Activated CD8-positive, alpha-beta memory T cell treated with anti-CD3 and anti-CD28 coated beads for 48 hours (primary cell): Measurements from ENCODE around the gene SMIM35.

Experiments
- DNase-seq, 3 experiments: peaks; one replicate each; pipeline ENCODE4 v3.0.0-alpha.2; 2020; ENCODE audit warnings: low read depth in 2 of 3, low spot score in 2 of 3

SMIM35 gene

DNA sequence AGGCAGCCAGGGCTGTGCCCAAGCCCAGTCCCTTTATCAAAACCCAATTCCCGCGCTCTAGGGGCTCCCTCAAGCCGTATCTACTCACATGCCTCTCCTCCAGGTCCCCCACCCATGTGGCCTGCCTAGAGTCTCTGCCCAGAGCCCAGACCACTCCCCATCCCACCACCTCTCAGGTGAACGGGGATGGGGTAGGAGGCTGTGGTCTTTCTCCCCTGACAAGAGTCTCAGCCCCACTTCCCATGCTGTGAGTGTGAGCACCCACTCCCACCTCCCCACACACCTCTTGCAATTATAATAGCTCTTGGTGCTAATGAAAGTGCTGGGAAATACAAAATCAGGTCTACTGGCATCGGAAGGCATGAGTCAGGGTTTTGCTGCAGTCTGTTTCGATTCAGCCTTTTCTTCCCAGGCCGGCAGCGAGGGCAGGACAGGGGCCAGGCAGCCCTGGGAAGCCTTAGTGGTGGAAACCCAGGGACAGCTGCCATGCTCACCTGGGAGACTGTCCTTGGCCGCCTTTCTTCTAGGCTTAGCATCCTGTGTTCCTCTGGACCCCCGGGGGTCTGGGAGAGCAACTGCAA is 26.6 kb downstream of the SMIM35 start:
- DNase-seq = no peak

DNA sequence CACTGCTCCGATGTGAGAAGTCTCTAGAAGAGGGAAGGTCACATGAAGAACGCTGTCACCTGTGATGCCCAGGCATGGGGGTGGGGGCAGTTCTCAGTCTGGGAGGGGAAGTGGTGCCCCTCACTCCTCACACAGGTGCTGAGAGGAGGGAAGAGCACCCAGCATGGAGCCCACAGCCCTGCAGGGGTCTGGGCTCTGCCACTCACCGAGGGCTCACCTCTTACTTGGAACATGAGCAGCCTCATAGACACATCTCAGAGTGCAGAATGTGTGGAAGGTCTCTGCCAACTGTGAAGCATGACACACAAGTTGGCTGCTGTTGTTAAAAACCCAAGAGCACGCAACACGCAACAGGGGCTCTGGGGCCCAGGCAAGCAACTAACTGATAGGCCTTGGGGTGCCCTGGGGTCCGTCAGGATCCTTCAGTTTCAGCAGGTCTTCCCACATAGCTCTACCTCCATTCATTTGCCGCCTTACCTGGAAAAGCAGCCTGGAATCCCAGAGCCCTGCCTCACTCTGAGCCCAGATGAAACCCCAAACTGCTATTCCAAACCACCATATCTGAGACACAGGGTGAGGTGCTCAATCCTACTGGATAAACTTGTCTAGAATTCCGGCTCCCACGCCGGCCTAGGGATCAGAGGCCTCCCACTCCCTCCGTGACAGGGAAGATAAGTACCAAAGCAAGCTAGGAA is 27.4 kb downstream of the SMIM35 start:
- no peak for DNase-seq

DNA sequence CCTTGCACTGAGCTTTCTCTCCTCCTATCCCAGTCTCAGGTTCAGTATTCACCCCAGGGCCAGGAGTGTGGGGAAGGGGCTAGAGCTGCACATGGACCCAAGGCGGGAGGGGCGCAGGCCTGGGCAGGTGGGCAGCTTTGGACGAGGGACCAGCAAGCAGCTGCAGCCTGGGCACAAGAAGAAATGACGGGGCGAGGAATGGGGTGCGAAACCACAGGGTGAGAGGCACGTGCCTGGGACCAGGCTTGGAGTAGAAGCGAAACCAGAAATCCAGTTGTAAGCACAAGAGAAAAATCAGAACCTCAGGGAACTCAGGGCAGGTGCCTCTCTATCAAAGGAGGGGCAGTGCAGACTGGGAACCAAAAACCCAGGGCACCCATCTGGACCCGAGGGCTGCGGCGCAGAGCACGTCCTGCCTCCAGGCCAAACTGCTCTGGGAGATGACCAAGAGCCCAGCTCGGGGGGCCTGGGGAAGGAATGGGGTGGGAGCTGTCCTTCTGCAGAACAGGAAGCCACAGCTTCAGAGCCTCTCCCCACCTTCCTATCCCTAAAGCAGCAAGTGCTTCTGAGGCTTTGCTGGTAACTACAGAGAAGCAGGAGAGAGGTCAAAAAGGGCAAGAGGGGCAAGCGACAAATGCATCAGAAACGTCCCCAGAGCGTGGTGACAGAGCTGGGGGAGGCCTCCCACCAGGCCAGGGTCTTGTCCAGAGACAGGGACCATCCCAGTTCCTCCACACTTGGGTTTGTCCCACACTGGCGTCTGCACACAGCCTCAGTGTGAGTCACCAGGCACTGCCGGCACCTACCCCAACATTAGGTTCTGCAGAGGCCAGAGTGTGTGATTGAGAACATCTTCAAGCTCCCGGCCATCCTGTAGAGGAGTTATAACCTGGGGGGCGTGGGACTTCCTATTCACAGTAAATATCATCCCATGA is 28.2 kb downstream of the SMIM35 start:
- no peak for DNase-seq

DNA sequence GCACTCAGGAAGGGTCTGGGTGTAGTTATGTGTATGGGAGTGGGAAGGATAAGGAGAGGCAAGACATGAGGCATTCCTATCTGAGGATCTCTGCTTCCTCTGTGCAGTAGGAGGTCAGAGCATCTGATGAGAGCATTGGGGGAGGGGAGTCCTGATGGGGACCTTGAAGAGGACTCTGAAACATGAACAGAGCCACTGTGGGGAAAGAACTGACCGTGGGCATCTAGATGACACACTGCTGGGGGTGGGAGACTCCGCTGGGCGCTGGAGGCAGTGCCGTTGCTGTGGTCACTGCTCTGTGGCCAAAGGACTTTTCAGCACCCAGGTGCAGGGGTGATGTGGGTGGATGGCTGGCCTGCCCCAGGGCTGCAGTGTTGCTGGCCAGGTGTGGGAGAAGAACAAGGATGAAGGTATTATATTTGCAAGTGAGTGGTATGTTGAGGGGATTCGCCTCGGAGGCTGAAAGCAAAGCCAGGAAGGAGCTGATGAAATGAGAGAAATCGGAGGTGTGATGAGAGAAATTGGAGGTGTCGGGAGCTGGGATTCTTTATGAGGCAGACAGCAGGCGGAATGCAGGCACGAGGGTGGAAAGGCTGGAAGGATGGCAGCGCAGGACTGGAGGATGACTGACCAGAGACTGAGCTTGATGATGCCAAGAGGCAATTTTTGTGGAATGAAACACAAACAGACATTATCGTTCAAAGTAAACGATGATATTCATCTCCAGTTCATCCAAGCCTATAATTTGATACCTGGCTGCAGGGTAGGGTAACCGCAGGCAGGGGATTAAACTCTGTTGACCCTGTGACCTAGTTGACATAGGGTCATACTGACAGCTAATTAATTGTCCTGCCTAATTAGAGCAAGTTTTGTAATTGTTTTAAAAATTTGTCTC is 29.3 kb downstream of the SMIM35 start:
- no peak for DNase-seq

DNA sequence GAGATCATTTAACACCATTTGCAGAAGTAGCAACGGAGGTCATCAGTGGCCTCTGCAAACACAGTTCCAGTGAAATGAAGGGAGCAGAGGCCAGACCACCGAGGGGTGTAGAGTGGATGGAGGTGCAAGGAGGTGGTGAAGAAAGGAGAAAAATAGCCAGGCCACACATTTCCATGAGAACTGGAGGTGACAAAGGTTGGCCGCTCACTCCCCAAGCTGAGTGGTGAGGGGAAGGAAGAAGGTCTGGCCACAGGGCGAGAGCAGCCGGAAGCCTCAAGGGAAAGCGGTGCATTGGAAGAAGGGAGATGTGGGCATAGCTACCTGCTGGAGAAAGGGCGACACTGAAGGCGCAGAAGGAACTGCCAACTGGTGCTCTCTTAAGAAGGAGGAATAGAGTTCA is 30.0 kb downstream of the SMIM35 start:
- no peak for DNase-seq

DNA sequence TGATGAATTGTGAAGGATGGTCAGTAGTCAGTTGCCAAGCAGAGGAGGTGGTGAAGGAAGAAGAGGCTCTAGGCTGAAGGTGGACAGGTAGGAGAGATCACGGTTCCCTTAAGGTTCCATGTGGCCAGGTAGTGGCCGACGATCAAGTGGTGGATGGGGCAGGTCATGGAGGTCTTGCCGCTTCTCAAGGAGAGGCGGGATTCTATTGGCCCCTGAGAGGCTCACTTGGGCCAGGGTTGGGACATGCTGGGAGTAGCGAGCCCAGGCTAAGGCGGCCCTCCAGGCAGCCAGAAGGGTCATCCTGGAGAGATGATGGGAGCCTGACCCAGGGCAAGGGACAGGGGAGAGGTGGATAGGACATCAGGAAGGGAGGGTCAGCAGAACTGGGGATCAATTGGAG is 30.8 kb downstream of the SMIM35 start:
- DNase-seq = no peak

DNA sequence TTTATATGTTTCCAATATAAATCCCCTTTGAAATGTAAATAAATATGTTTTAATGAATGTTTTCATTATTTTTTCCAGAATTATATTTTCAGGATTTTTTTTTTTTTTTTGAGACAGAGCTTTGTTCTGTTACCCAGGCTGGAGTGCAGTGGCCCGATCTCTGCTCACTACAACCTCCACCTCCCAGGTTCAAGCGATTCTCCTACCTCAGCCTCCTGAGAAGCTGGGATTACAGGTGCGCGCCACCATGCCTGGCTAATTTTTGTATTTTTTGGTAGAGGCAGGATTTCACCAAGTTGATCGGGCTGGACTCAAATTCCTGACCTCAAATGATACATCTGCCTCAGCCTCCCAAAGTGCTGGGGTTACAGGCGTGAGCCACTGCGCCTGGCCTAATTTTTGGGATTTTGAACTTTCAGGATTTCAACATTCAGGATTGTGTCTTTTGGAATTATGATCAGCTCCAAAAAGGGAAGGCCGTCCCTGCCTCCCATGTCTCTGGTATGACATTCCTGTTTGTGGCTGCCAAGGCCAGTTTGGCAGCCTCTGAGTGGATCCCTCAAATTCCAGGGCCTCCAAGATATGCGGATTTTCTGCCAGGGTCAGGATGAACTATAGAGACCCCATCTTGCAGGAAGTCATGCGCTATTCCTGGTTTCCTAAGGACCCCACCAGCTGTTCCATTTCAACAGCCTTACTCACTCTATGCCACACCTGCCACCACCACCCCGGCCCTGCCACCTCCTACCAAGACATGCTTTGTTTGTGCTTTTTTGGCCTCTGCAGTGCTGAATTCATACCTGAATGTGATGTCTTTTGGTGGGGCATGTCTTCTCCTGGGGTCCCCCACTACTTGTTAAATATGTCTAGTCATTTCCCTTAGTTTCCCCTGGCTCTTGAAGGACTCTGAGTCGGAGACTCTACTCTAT is 31.8 kb downstream of the SMIM35 start:
- DNase-seq = no peak

DNA sequence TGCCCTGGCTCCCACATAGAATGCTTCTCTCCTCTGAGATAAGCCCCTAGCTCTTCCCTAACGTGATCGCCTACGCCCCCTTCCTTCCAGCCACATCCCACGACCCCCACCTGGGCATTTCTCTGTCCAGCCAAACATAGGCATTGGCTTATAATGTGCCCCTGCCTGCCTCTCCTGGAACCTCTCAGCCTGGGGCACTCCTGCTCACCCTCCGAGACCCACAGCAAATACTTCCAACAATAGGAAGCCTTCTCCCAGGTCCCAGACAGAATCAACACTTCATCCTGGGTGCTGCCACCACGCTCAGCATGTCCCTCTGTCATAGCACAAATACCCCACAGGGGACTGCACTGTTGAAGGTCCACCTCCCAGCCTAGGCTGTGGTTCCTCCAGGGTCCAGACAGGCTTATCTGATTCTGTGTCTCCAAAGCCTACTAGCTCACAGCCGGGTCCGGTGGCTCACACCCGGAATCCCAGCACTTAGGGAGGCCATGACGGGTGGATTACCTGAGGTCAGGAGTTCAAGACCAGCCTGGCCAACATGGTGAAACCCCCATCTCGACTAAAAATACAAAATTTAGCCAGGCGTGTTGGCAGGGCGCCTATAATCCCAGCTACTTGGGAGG is 34.1 kb downstream of the SMIM35 start:
- DNase-seq = no peak

DNA sequence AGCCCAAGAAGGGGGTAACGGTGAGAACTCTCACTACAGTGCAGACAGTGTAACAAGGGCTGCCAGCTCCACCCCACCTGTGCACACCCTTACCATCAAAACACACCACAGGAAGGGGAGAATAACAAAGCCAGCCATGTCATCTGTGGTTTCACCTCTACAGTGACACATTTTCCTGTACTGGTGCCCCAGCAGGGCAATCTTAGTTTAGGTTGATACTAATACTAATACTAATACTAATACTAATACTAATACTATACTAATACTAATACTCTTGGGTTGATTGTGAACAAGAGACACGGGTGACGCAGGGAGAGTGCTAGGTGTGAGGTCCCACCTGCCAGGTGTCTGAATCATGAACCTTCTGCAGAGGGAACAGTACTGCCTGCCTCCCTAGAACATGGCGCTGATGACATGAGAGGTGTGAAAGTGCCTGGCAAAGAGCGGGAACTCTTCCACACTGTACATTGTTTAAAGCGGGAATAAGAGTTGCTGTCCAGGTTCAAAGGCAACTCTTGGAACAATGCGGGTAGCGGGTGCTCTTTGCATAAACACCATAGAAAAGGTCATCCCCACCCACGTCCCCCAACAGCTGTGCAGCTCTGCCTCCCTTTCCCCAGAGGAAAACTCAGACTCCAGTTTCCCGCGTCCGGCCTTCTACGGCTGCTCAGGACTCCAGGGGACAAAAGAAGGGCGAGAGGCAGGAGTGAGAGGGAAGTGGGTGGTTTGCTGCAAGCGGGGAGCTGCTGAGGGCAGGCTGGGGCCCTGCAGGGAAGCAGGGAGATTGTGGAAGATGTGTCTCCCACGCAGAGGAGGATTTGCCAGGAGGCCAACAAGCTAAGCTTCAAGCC is 34.9 kb downstream of the SMIM35 start:
- DNase-seq = no peak

DNA sequence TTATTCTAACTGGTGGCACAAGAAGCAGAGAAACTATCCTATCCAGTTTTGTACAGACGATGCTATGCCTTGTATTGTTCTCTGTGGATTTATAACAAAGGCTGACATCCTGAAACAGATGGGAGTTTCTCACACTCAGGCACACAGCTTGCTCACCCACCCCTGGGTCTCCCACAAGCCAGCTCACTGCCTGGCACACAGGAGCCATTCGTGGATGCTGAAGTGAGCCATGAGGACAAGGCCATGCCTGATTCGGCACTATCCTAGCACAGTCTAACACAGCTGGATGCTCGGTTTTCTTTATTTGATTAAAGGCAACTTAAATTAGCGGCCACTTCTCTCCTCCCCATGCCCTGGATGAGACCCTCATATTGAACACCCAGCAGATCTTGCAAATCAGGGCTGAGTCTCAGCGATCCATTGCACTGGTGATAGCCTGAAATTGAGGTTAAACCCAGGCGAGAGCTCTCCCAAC is 35.6 kb downstream of the SMIM35 start:
- no peak for DNase-seq

DNA sequence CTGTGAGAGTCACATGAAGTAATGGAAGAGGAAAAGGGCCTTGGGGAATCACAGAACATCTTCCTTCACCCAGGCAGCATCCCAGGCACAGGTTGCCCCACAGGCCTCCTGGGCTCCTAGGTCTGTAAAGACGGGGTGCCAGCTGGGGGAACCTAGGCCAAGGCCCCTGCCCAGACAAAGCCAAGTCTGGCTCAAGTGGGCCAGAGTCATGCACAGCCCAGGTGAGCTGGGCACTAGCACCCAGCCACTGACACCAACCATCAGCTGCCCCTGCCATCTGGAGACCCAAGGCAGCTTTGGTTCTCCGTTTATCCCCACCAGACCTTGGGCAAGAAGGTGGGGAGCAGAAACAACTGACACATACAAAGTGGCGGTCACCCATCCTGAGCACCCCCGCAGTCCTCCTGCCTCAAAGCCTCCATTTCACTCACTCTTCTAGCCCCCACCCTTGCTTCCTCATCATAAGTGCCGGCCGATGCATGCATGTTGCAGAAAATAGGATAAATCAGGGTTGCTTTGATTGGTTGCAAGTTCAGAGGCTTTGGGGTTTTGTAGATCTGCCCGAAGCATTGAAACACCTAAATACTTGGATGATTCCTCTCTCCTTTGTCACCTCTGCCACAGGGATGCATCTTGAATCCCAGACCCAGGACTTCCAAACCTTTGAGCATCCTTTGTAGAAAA is 36.4 kb downstream of the SMIM35 start:
- DNase-seq = no peak

DNA sequence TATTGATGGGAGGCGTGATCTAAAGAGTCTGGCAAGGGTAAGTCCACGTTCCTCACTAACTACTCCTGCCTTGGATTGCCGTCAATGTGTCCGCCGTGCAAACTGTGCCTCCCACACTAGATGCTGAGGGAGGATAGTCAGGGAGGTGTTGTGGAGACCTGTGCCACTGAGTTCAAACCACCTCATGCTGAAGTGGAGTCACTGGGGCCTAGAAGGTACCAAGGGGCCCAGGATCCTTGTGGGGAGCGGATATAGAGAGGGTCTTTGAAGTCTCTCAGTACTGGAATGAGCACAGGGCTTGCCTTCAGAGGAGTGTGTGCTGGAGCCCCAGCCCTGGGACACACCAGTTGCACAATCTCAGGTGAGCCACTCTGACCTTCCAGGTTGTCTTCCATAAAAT is 37.0 kb downstream of the SMIM35 start:
- DNase-seq = no peak

DNA sequence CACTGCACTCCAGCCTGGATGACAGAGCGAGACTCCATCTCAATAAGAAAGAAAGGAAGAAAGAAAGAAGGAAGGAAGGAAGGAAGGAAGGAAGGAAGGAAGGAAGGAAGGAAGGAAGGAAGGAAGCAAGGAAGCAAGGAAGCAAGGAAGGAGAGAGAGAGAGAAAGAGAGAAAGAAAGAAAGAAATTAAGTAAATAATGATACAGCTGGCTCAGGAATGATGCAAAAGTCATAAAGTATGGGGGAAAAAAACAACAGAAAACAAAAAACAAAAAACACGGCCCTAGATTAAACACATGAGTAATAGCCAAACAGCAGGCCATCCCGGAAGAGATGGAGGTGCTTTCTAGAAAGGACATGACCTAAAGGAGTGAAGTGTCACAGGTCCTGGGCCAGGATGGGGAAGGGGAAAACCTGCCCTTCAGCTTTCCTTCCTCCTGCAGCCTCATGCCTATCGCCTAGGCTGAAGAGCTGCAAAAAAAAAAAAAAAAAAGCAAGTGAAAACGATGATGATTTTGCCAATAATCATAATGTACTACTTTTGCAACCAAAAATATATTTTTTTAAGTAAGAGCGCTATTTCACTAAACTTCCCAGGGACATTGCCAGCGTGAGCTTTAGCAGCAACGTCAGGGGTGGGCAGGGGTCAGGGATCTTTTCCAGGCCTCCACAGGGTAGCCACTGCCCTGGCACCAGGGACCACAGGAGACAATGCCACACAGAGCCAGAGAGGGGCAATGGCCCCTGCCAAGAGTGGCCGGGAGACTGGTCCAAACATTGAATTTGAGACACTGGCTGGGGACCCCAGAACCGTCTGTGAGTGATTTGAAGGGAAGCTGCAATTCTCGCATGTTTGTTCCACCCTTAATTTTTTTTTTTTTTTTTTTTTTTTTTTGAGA is 38.0 kb downstream of the SMIM35 start:
- DNase-seq = no peak

DNA sequence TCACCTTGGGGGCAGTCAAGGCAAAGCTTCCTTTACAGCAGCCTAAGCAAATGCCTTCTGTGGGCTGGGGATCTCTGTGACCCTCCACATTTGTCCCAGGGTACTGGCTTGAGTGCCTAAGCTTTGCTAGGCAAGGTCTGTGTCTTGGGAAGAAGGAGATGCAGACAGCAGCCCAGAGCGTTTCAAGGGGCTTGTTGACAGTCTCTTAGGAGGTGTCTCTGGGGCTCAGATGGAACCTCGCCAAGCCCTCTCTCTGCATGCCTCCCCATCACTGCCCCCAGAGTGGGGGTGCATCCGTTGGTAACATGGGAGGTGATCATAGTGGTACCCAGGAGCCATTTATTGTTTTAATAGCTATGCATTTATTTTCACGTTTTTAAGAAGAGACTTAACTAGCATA is 39.0 kb downstream of the SMIM35 start:
- no peak for DNase-seq

DNA sequence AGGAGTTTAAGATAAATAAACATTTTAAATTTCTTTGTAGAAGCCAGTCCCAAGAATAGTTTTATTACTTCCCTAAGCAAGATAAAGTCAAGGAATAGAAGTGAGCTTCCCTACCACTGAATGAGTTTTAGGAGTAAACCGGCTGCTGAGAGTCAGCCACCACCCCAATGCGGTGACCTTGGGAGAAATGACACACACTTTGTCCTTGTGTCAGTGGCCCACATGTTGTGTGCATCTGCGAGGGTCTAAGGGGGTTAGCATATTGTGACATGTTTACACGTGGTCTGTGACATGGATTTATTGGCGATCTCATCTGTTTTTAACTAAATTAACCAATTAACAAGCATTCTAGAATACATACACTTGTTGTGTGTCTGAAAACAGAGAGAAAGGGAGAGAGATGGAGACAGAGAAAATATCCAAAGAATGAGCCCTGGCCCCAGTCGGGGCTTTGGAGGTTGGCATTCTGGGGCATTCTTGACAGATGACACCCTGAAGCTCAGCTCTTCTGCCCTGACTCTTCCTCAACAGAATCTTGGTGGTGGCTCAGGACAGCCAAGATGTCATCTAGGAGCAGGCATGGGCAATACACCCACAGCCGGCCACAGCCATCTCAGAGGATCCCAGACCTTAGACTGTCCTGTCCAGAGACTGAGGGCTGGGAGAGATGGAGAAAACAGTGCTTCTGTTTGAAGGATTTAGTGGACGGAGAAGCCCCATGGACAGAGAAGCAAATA is 39.6 kb downstream of the SMIM35 start:
- no peak for DNase-seq
